A549 (cell line): ENCODE data around the gene DPYD. TPM values are rescaled to one million over a fixed set of nuclear protein-coding genes. Genes with fewer than 3 reads are reported as not detected.
"Not testable (repeated sequence)": the region's sequence is repeated elsewhere in the genome, so short reads cannot be mapped to it uniquely, and the experiment has no call there.

Experiments used
- ATAC-seq, 2 experiments: fragments of 200-7000 bp in 1 of 2; fragments of >200 bp in 1 of 2; cut with Nextera tagmentation in 1 of 2; cut with Tn5 transposase in 1 of 2; 3 replicates each; pipeline versions ENCODE4 v1.8.0 to v1.9.1; 2018 to 2020; ENCODE audit warnings: mild to moderate bottlenecking in 1 of 2, moderate library complexity in 1 of 2
- CTCF ChIA-PET: fragments of 300-600 bp; sonication (Branson Sonifier 250); formaldehyde crosslinking; extraction: SDS; loops from one replicate; lab custom pipeline; 2021; ENCODE audit warnings: antibody characterized with exemption, inconsistent platforms; lab: Yijun Ruan, JAX
- POLR2A ChIA-PET: fragments of 350-600 bp; formaldehyde crosslinking; extraction: SDS; loops from one replicate; lab custom pipeline; 2021; ENCODE audit warnings: antibody characterized with exemption, inconsistent platforms; lab: Yijun Ruan, JAX
- DNase-seq, 2 experiments: peaks; one replicate each; pipeline versions ENCODE4 v3.0.0 to v3.0.0-alpha.2; 2011 to 2016; ENCODE audit warnings: low read depth in 1 of 2, low spot score in 1 of 2
- FAIRE-seq: peaks from 2 replicates; lab custom pipeline; 2011; peaks lifted over from hg19 to GRCh38; lab: Jason Lieb, UNC
- H3K27ac ChIP-seq, 2 experiments: fragments of >200 bp; sonication (Bioruptor Twin); formaldehyde crosslinking; 3 replicates each; pipeline ENCODE4 v1.5.1; 2016 to 2017
- H3K4me1 ChIP-seq: fragments of >200 bp; sonication (Bioruptor Twin); formaldehyde crosslinking; 3 replicates; pipeline ENCODE4 v1.6.1; 2016
- H3K4me2 ChIP-seq: fragments of >200 bp; sonication (Bioruptor Twin); formaldehyde crosslinking; 3 replicates; pipeline ENCODE4 v1.6.1; 2016
- H3K4me3 ChIP-seq: fragments of >200 bp; sonication (Bioruptor Twin); formaldehyde crosslinking; 3 replicates; pipeline ENCODE4 v1.5.1; 2016
- H3K9me3 ChIP-seq: fragments of >200 bp; sonication (Bioruptor Twin); formaldehyde crosslinking; 3 replicates; pipeline ENCODE4 v1.6.1; 2016
- BCL3 ChIP-seq: fragments of >200 bp; sonication (Bioruptor Twin); formaldehyde crosslinking; IDR thresholded peaks from 3 replicates; pipeline ENCODE4 v1.6.1; 2016
- CBX8 ChIP-seq: fragments of 200-600 bp; sonication (generic); IDR thresholded peaks from 2 replicates; pipeline ENCODE4 v1.6.1; 2016
- CHD4 ChIP-seq: fragments of 200-600 bp; sonication (generic); IDR thresholded peaks from 2 replicates; pipeline ENCODE4 v1.6.1; 2016; ENCODE audit warnings: antibody characterized with exemption, mild to moderate bottlenecking, borderline replicate concordance
- CTCF ChIP-seq: fragments of >200 bp; sonication (Bioruptor Twin); formaldehyde crosslinking; IDR thresholded peaks from 3 replicates; pipeline ENCODE4 v1.5.1; 2016
- E2F6 ChIP-seq: IDR thresholded peaks from 2 replicates; pipeline ENCODE4 v1.6.1; 2012; ENCODE audit warnings: low read depth, borderline replicate concordance
- EHF ChIP-seq: fragments of 250-450 bp; sonication (Bioruptor Pico); IDR thresholded peaks from 2 replicates; pipeline ENCODE4 v1.5.0; 2020; ENCODE audit warnings: mild to moderate bottlenecking
- EP300 ChIP-seq, 2 experiments: fragments of >200 bp; sonication (Bioruptor Twin); formaldehyde crosslinking; IDR thresholded peaks; 2 replicates in 1 of 2; 3 replicates in 1 of 2; pipeline ENCODE4 v1.6.1; 2016 to 2017
- FOXS1 ChIP-seq: fragments of 250-450 bp; sonication (Bioruptor Pico); IDR thresholded peaks from 2 replicates; pipeline ENCODE4 v1.5.0; 2020; ENCODE audit warnings: mild to moderate bottlenecking, moderate library complexity
- HDAC2 ChIP-seq: fragments of 200-600 bp; sonication (generic); IDR thresholded peaks from 2 replicates; pipeline ENCODE4 v1.6.1; 2016
- HES2 ChIP-seq: fragments of >200 bp; sonication (Bioruptor Twin); formaldehyde crosslinking; IDR thresholded peaks from 2 replicates; pipeline ENCODE4 v1.6.1; 2016
- HEYL ChIP-seq: fragments of 250-450 bp; sonication (Bioruptor Pico); IDR thresholded peaks from 2 replicates; pipeline ENCODE4 v1.8.0; 2021; ENCODE audit warnings: mild to moderate bottlenecking, moderate library complexity
- JUNB ChIP-seq: fragments of >200 bp; sonication (Bioruptor Twin); formaldehyde crosslinking; IDR thresholded peaks from 2 replicates; pipeline ENCODE4 v1.6.1; 2016
- MAZ ChIP-seq: fragments of 150-350 bp; IDR thresholded peaks from 2 replicates; pipeline ENCODE4 v1.6.1; 2014; ENCODE audit warnings: antibody characterized with exemption, low read depth, low read length, borderline replicate concordance
- NFE2L2 ChIP-seq: fragments of 150-350 bp; conservative IDR thresholded peaks from 2 replicates; pipeline ENCODE4 v1.6.1; 2014; ENCODE audit warnings: low read length
- NR3C1 ChIP-seq: fragments of >200 bp; sonication (Bioruptor Twin); formaldehyde crosslinking; IDR thresholded peaks from 3 replicates; pipeline ENCODE4 v1.6.1; 2017
- RAD21 ChIP-seq, 2 experiments: fragments of >200 bp in 1 of 2; sonication (Bioruptor Twin) in 1 of 2; formaldehyde crosslinking in 1 of 2; IDR thresholded peaks in 1 of 2; conservative IDR thresholded peaks in 1 of 2; 2 replicates in 1 of 2; 3 replicates in 1 of 2; pipeline ENCODE4 v1.6.1; 2012 to 2018; ENCODE audit warnings: inconsistent platforms in 1 of 2
- RARB ChIP-seq: fragments of 250-450 bp; sonication (Bioruptor Pico); IDR thresholded peaks from 2 replicates; pipeline ENCODE4 v1.8.0; 2021; ENCODE audit warnings: mild to moderate bottlenecking, moderate library complexity
- RCOR1 ChIP-seq: fragments of 150-350 bp; IDR thresholded peaks from 2 replicates; pipeline ENCODE4 v1.6.1; 2014; ENCODE audit warnings: antibody characterized with exemption, low read length, low read depth
- SMC3 ChIP-seq: fragments of >200 bp; sonication (Bioruptor Twin); formaldehyde crosslinking; IDR thresholded peaks from 3 replicates; pipeline ENCODE4 v1.6.1; 2018; ENCODE audit warnings: inconsistent platforms
- SREBF2 ChIP-seq: fragments of 450-650 bp; IDR thresholded peaks from 2 replicates; pipeline ENCODE4 v1.6.1; 2014; ENCODE audit warnings: mild to moderate bottlenecking, moderate library complexity
- TFCP2L1 ChIP-seq: fragments of 250-450 bp; sonication (Bioruptor Pico); IDR thresholded peaks from 2 replicates; pipeline ENCODE4 v1.5.0; 2021; ENCODE audit warnings: mild to moderate bottlenecking
- USF2 ChIP-seq: fragments of 450-650 bp; IDR thresholded peaks from 2 replicates; pipeline ENCODE4 v1.6.1; 2014; ENCODE audit warnings: antibody characterized with exemption
- ZSCAN20 ChIP-seq: fragments of 250-450 bp; sonication (Bioruptor Pico); IDR thresholded peaks from 2 replicates; pipeline ENCODE4 v1.8.0; 2022; ENCODE audit warnings: mild to moderate bottlenecking, moderate library complexity
- WGBS: methylation state at CpG from one replicate; pipeline ENCODE4 v1.1.6; 2017; ENCODE audit errors: missing lambda C conversion rate; 5-methylcytosine and 5-hydroxymethylcytosine counted together
- polyA plus RNA-seq, 4 experiments: library from polyadenylated mRNA; depleted of rRNA in 3 of 4; stranded (reverse); fragments of >200 nt; fragmentation: RNase III in 1 of 4; extraction: RNeasy Plus Mini Kit Qiagen cat#74134 plus additional on column Dnase treatment in 1 of 4; gene quantifications; 2 replicates in 3 of 4; 3 replicates in 1 of 4; pipeline ENCODE4 v1.2.3, GENCODE V29; 2011 to 2017

Gene DPYD
- polyA plus RNA-seq, 2 of the 4 experiments (the other 2 are of a cell fraction): 5.9 to 7.5 TPM

- CTCF ChIA-PET: interaction anchor here (0.6 to 1.5 kb wide), 6 partner anchors 11 to 1223 kb away, joined by 3 to 6 read pairs (median 3); no protein-coding TSS in a partner anchor
- ATAC-seq: no peak
Observed at GRCh38 chr1:97243973-97244560, 676.8 kb downstream of the DPYD start.

GRCh38 chr1:97238816-97239215, 682.0 kb downstream of the DPYD start:
- ChIA-PET CTCF (no interaction called here), POLR2A (no interaction called here)
- Histone ChIP-seq H3K9me3 (no peaks in the 10 kb centered on the region), H3K4me3 (no peak overlapping the region), H3K4me1 (no peaks in the 10 kb centered on the region), H3K27ac (no peak overlapping the region), H3K4me2 (no peak overlapping the region)
- WGBS: 74% methylated on average over 3 of the region's 3 CpGs
- TF ChIP-seq HEYL (CRISPR knock-in tag): no peak
- TF ChIP-seq SREBF2: no peak
- TF ChIP-seq HES2: no peak
- TF ChIP-seq EHF: no peak
- no peak for TF ChIP-seq HDAC2
- TF ChIP-seq EP300 (IDR thresholded peaks at IDR 0.05): no peak
- no peak for TF ChIP-seq ZSCAN20 (CRISPR knock-in tag)
- TF ChIP-seq TFCP2L1 (CRISPR knock-in tag): no peak
- no peak for TF ChIP-seq USF2
- no peak for TF ChIP-seq FOXS1 (CRISPR knock-in tag)
- no peak for TF ChIP-seq MAZ
- TF ChIP-seq NFE2L2: no peak
- no peak for TF ChIP-seq CHD4
- TF ChIP-seq RCOR1: no peak
- TF ChIP-seq RARB (CRISPR knock-in tag): no peak
- no peak for FAIRE-seq
- ATAC-seq: no peak
- DNase-seq: no peak

More at GRCh38 chr1:97243973-97244560, 676.8 kb downstream of the DPYD start:
- no peak overlapping the region for H3K27ac ChIP-seq
- no peak overlapping the region for H3K4me3 ChIP-seq
- FAIRE-seq (no peak), DNase-seq (peak in 1 of 2 experiments; percentile 4)
- no peak overlapping the region for H3K4me2 ChIP-seq
- POLR2A ChIA-PET: no interaction called here
- no peak for TF ChIP-seq BCL3
- peak; percentile 58 to 59 for TF ChIP-seq RAD21 (conservative IDR thresholded peaks at IDR 0.05 in 1 of 2, IDR thresholded peaks at IDR 0.05 in 1 of 2)
- TF ChIP-seq SMC3: peak; percentile 58
- no peak for TF ChIP-seq E2F6
- TF ChIP-seq EHF: no peak
- no peak for TF ChIP-seq TFCP2L1 (CRISPR knock-in tag)
- TF ChIP-seq MAZ: no peak
- TF ChIP-seq CBX8: no peak
- no peak for TF ChIP-seq JUNB
- no peak for TF ChIP-seq NR3C1
- peak; percentile 53 for TF ChIP-seq CTCF
- WGBS: 90% methylated on average over 2 of the region's 2 CpGs
- no peaks in the 10 kb centered on the region for H3K9me3 ChIP-seq
- no peaks in the 10 kb centered on the region for H3K4me1 ChIP-seq

- H3K9me3 ChIP-seq, ATAC-seq, CTCF ChIA-PET, H3K27ac ChIP-seq, POLR2A ChIA-PET, H3K4me3 ChIP-seq, H3K4me2 ChIP-seq, DNase-seq, FAIRE-seq, H3K4me1 ChIP-seq: not testable (repeated sequence)
- 83% methylated on average over 2 of the region's 2 CpGs for WGBS
Observed at GRCh38 chr1:97231354-97231753, 689.5 kb downstream of the DPYD start.
